Epithelial cell of proximal tubule (primary cell): ENCODE measurements around the gene CPNE4. TPM values are rescaled to one million over a fixed set of nuclear protein-coding genes. Genes with fewer than 3 reads are reported as not detected.

Experiments
- DNase-seq: peaks from one replicate; pipeline ENCODE4 v3.0.0-alpha.2; 2011; ENCODE audit warnings: low read depth
- H3K4me3 ChIP-seq: 2 replicates; pipeline ENCODE4 v1.5.1; 2011; ENCODE audit warnings: low read depth, mild to moderate bottlenecking, low read length
- total RNA-seq: library from RNA; depleted of rRNA; stranded (reverse); fragments of >200 nt; gene quantifications from 2 replicates; pipeline ENCODE4 v1.2.3, GENCODE V29; 2015
- TF ChIP-seq, protein P1 (sequence below): conservative IDR thresholded peaks from 2 replicates; pipeline ENCODE4 v1.5.1; 2012; ENCODE audit warnings: low read depth, mild to moderate bottlenecking, low read length

Gene CPNE4
- total RNA-seq, 1 donor from 2014 or later, result 4.1 TPM

DNA sequence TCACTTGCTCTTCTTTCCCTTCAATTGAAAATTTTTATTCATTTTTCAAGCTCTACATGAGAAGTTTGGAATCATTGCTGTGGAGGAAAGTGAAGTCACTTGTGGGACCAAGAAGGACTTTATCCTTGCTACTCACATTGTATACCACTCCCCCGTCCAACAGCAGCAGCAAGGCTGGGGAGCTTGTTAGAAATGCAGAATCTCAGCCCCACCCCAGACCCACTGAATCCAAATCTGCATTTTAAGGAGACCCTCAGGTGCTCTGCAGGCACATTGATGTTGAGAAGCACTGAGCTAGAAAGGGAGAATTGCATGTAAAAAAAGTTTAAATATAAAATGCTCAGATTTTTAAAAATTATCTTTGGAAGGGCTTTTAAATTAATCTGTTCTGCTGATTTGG lies 329.7 kb downstream of the CPNE4 start:
- no peak overlapping the region for H3K4me3 ChIP-seq
- TF ChIP-seq, protein P1, sequence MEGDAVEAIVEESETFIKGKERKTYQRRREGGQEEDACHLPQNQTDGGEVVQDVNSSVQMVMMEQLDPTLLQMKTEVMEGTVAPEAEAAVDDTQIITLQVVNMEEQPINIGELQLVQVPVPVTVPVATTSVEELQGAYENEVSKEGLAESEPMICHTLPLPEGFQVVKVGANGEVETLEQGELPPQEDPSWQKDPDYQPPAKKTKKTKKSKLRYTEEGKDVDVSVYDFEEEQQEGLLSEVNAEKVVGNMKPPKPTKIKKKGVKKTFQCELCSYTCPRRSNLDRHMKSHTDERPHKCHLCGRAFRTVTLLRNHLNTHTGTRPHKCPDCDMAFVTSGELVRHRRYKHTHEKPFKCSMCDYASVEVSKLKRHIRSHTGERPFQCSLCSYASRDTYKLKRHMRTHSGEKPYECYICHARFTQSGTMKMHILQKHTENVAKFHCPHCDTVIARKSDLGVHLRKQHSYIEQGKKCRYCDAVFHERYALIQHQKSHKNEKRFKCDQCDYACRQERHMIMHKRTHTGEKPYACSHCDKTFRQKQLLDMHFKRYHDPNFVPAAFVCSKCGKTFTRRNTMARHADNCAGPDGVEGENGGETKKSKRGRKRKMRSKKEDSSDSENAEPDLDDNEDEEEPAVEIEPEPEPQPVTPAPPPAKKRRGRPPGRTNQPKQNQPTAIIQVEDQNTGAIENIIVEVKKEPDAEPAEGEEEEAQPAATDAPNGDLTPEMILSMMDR, result no peak
- no peak for DNase-seq

DNA sequence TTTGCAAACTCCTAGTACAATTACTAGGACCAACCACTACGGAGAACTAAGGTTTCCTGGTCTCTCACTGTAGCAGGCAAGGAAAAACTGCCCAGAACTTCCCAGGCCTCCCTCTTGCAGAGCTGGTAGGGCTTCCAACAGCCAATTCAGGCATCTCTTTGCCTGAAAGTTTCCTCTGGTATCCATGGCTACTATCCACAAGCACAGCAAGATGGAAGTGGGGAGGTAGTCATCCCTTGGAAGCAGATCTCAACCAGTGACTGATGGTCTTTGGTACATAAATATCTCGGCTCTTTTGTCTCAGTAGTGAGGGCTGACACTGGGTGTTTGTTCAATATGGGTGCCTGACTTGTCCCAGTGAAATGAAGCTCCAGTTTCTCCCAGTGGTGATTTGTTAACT lies 330.7 kb downstream of the CPNE4 start:
- no peak overlapping the region for H3K4me3 ChIP-seq
- TF ChIP-seq, protein P1, result no peak
- no peak for DNase-seq

DNA sequence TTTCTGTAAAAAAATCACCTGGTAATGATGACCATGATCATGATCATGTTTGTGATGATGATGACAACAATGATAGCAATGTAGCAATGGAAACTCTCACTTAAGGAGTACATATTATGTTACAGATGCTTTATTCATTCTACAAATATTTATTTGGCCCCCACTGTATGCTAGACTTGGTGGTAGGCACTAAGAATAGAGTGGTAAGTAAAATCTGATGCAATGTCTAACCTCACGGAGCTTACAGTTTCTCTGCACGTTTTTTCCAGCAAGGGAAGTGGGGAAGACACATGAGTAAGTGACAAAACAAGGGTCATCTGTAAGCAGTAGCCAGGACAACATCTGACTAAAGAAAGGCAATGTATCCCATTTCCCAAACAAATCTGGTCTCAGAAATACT lies 332.7 kb downstream of the CPNE4 start:
- H3K4me3 ChIP-seq, result no peak overlapping the region
- TF ChIP-seq, protein P1, result no peak
- DNase-seq, result no peak

DNA sequence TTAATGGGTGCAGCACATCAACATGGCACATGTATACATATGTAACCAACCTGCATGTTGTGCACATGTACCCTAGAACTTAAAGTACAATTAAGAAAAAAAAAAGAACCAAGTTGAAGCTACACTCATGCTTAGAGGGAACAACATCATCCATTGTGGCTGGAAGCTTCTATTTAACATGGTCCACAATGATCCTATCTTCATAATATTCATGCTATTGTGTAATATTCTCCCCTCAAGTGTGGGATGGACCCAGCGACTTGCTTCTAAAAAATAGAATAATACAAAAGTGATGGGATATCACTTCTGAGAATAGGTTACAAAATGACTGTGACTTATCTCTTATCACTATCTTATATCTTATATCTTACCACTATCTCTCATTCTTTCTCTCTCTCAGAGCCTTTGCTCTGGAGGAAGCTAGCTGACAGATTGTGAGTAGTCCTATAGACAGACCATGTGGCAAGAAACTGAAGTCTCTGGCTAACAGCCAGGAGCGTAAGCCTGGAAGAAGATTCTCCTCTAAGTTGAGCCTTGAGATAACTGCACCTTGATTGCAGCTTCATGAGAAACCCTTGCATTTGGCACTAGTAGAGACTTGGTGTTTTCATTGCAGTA lies 333.6 kb downstream of the CPNE4 start:
- H3K4me3 ChIP-seq, result no peak overlapping the region
- DNase-seq, result no peak
- TF ChIP-seq, protein P1, result no peak

- no peak for DNase-seq
- TF ChIP-seq, protein P1, result no peak
- H3K4me3 ChIP-seq, result no peak overlapping the region
These were observed 335.8 kb downstream of the CPNE4 start for GRCh38 chr3:131699001-131699400.

- no peak for DNase-seq
- TF ChIP-seq, protein P1, result no peak
- no peak overlapping the region for H3K4me3 ChIP-seq
These were observed 340.4 kb downstream of the CPNE4 start for GRCh38 chr3:131694376-131694775.

GRCh38 chr3:131692356-131692755 lies 342.5 kb downstream of the CPNE4 start:
- TF ChIP-seq, protein P1, result no peak
- H3K4me3 ChIP-seq, result no peak overlapping the region
- DNase-seq, result no peak
